PC-9 (cell line): Measurements from ENCODE around the gene HPRT1.

Source experiments
- CTCF ChIP-seq: fragments of 200-600 bp; sonication (generic); conservative IDR thresholded peaks from 2 replicates; pipeline ENCODE4 v1.6.1; 2017; ENCODE audit warnings: mixed run types, antibody characterized with exemption, mild to moderate bottlenecking, moderate library complexity
- EZH2 ChIP-seq: fragments of 200-600 bp; sonication (generic); IDR thresholded peaks from 2 replicates; pipeline ENCODE4 v1.8.0; 2017; ENCODE audit warnings: antibody characterized with exemption, low read depth

GRCh38 chrX:134529481-134529880, 69.5 kb downstream of the HPRT1 start:
- TF ChIP-seq CTCF (no peak), EZH2 (no peak)
